ENCODE results near the gene MAZ. TPM values are rescaled to one million over a fixed set of nuclear protein-coding genes. Genes with fewer than 3 reads are reported as not detected.
"Not testable (repeated sequence)": the region's sequence is repeated elsewhere in the genome, so short reads cannot be mapped to it uniquely, and the experiment has no call there.

Gene MAZ
- polyA plus RNA-seq, 10 donors = 191 to 282 (median 243) TPM

DNA sequence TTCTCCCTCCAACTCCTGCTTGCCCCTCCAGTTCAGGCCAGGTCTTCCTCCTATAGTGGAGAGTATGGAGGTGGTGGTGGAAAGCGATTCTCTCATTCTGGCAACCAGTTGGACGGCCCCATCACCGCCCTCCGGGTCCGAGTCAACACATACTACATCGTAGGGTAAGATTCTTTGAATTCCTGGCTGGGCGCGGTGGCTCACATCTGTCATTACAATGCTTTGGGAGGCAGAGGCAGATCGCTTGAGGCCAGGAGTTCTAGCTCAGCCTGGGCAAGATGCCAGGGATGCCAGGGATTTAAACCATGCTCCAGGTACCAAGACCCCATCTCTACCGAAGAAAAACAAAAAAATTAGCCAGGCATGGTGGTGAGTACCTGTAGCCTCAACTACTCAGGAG is 26.9 kb upstream of the MAZ start:
- no peak for DNase-seq

GRCh38 chr16:29783094-29783953 is 23.0 kb upstream of the MAZ start:
- not testable (repeated sequence) for DNase-seq

DNA sequence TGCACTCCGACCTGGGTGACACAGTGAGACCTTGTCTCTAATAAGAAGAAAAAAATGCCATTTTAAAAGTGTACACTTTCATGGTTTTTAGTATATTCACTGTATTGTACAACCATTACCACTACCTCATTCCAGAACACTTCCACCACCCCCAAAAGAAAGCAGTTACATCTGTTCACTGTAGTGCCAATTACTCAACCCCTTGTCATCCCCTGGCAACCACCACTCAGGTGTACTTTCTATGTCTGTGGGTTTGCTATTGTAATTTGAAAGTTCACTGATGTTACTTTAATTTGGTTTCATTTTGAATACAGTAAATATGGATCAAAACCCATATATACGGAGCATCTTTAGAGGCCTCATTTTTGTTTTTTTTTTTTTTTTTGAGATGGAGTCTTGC is 22.2 kb upstream of the MAZ start:
- no peak for DNase-seq

DNA sequence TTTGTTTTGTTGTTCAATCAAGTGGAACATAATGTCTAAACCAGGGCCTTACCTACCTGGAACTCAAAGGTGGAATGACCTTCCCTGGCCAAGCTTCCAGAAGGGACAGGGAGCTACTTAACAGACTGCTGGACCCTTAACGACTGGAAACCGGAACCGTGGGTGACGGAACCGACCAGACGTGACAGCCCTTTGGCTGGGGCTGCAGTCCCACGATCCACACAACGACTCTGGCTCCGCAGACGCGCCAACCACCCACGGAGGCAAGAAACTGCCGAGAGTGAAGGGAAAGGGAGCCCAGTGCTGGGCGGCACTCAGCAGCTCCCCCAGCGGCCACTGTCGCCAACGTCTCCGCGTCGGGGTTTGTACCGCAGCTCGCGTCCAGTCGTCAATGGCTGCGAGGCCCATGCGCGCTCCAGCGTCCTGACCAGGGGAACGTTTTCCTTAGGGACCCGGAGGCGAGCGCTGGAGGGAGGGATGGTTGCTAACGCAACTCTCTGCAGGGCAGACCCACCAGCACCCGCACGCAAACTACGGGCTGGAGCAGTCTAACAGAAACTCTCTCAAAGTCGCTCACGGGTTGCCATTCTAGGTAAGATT is 21.3 kb upstream of the MAZ start:
- DNase-seq = peak in 2 of 3 donors; percentile 55 to 80

GRCh38 chr16:29787155-29787554 is 19.2 kb upstream of the MAZ start:
- not testable (repeated sequence) for DNase-seq

DNA sequence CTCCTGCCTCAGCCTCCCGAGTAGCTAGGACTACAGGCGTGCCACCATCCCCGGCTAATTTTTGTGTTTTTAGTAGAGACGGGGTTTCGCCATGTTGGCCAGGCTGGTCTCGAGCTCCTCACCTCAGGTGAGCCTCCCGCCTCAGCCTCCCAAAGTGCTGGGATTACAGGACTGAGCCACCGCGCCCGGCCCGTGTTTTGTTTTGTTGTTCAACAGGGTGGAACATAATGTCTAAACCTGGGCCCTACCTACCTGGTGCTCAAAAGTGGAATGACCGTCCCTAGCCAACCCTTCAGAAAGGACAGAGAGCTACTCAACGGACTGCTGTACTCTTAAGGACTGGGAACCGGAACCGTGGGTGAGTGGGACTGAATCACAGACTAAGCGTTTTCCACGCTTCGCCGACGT is 16.6 kb upstream of the MAZ start:
- no peak for DNase-seq

GRCh38 chr16:29790183-29790948 is 16.0 kb upstream of the MAZ start, which contains the start of gene KIF22:
KIF22 (plus strand) TSS chr16:29790751; CDS start chr16:29790760, 9 bp downstream.
- DNase-seq = peak; percentile 99 to 100 (median 100)

- DNase-seq = no peak
Observed at GRCh38 chr16:29790949-29791844, 15.1 kb upstream of the MAZ start.

DNA sequence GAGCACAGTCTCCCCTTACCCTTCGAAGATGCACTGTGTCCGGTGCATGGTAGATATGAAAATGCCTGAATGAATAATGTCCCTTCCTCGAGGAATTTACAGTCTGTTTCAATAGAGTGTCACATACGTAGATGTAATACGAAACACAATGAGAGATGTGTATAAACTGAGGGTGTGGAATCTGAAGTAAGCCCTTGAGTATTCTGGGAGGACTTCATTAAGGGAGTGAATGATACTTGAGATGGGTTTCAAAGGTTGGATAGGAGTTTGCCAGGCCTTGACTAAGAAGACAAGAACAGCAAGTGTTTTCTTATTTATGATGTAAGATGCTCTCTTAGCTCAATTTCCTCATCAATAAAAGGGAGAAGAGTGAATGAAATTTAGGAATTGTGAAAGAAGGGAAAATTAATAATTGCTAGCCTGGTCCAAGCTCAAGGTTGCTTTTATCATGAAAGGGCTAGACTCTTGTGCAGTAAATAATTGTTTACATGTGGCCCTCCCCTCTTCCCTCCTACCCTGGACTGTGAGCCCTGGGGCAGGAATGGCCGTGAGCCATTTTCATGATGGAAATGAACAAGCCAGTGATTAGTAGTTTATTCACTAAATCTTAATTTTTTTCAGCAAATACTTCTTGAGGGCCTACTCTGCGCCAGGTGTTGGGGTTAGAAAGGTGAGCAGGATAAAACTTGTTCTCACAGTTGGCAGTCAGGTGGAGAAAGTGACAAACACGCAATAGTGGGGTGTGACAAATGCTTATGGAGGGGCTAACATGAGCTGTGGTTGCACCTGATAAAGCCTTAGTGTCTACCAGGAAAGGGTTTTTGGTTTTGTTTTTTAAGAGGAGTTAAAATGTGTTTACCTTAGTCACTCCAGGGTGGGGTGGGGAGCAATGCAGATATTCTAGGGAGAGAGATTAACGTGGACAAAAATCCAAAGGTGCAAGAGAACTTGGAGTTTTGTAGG is 14.2 kb upstream of the MAZ start:
- no peak for DNase-seq

DNA sequence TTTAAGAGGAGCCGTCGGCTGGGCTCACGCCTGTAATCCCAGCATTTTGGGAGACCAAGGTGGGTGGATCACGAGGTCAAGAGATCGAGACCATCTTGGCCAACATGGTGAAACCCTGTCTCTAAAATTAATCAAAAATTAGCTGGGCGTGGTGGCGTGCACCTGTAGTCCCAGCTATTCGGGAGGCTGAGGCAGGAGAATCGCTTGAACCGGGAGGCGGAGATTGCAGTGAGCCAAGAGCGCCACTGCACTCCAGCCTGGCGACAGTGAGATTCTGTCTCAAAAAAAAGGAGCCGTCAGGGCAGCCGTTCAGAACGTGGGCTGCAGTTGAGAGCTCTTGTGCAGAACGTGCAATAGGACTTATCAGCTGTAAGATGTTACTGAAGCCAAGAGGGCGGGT is 13.2 kb upstream of the MAZ start:
- not testable (repeated sequence) for DNase-seq

DNA sequence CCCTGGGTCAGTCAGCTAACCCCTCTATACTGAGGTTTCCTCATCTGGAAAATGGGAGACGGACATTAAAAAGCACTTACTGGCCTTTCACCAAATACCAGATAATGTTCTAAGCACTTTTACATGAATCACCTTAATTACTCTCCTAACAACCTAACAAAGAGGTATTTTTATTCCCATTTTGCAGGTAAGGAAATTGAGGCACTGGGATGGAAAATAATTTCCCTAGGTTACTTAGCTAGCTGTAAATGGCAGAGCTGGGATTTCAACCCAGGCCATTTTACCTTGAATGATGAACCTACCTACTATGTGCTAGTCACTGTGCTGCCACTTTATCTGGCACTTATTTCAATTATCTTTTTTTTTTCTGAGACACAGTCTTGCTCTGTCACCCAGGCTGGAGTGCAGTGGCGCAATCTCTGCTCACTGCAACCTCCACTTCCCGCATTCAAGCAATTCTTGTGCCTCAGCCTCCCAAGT is 12.1 kb upstream of the MAZ start:
- no peak for DNase-seq

GRCh38 chr16:29802416-29802935 is 3.9 kb upstream of the MAZ start:
- DNase-seq = no peak

DNA sequence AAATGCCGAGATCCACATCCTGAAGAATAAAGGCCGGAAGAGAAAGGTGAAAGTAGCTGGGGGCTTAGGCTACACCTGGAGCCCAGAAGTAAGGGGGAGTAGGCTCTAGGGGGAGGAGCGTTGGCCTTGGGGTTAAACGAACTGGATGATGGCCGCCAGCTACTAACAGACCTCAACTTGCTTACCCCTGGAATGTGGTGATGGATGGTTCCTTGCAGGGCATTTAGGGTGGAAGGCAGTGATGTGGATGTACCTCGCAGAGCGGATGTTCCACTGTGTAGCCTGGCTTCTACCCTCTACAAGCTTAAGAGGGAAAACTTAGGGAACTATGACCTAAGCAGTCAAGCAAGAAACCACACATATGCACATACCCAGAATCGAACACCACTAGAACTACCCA is 2.3 kb upstream of the MAZ start:
- no peak for DNase-seq

GRCh38 chr16:29804455-29805231 is 1.7 kb upstream of the MAZ start:
- DNase-seq = no peak

GRCh38 chr16:29805232-29806098 is 864 bp upstream of the MAZ start:
- DNase-seq = peak; percentile 97 to 99 (median 98)

- peak in 2 of 3 donors; percentile 66 to 84 for DNase-seq
Observed at GRCh38 chr16:29806641-29807425, 504 bp downstream of the MAZ start.

Data from muscle of back (tissue), 11 donors.